MCF 10A (cell line): Measurements from ENCODE around the gene MDC1. TPM values are rescaled to one million over a fixed set of nuclear protein-coding genes. Genes with fewer than 3 reads are reported as not detected.

Source experiments
- BruUV-seq: library from RNA; stranded (reverse); fragments of 400-500 nt; replicated peaks from 2 replicates; lab custom pipeline; 2021; lab: Mats Ljungman, UMichigan
- CTCF ChIA-PET: fragments of 300-600 bp; sonication (Branson Sonifier 250); formaldehyde crosslinking; extraction: SDS; loops from one replicate; lab custom pipeline; 2021; ENCODE audit warnings: antibody characterized with exemption, inconsistent platforms; lab: Yijun Ruan, JAX
- POLR2A ChIA-PET: fragments of 300-600, 350-650 bp; sonication (Branson Sonifier 250); formaldehyde crosslinking; extraction: SDS; loops from one replicate; lab custom pipeline; 2020; ENCODE audit warnings: antibody characterized with exemption, inconsistent platforms; lab: Yijun Ruan, JAX
- DNase-seq: peaks from one replicate; pipeline ENCODE4 v3.0.0-alpha.2; 2018; ENCODE audit not compliant: unreplicated experiment
- H3K27ac Mint-ChIP-seq: one replicate; pipeline ENCODE4 v1.8.0; 2022; ENCODE audit warnings: mild to moderate bottlenecking, low read depth, mixed read lengths; ENCODE audit not compliant: unreplicated experiment
- H3K27me3 Mint-ChIP-seq: one replicate; pipeline ENCODE4 v1.8.0; 2022; ENCODE audit warnings: mixed read lengths; ENCODE audit not compliant: insufficient read depth, unreplicated experiment
- H3K36me3 Mint-ChIP-seq: one replicate; pipeline ENCODE4 v1.8.0; 2022; ENCODE audit warnings: mild to moderate bottlenecking, moderate library complexity, mixed read lengths; ENCODE audit not compliant: insufficient read depth, unreplicated experiment
- H3K4me1 Mint-ChIP-seq: one replicate; pipeline ENCODE4 v1.8.0; 2022; ENCODE audit warnings: mixed read lengths; ENCODE audit not compliant: insufficient read depth, unreplicated experiment
- H3K4me3 Mint-ChIP-seq: one replicate; pipeline ENCODE4 v1.8.0; 2022; ENCODE audit warnings: mild to moderate bottlenecking, moderate library complexity, mixed read lengths; ENCODE audit not compliant: unreplicated experiment
- H3K9me3 Mint-ChIP-seq: one replicate; pipeline ENCODE4 v1.8.0; 2022; ENCODE audit warnings: mixed read lengths; ENCODE audit not compliant: unreplicated experiment
- intact Hi-C: fragments of 100-400 bp; cut with micrococcal nuclease; formaldehyde crosslinking; loops from 2 replicates; pipeline ENCODE4 v1.14.1; 2022
- total RNA-seq: library from RNA; stranded (reverse); gene quantifications from 2 replicates; pipeline ENCODE4 v1.2.3, GENCODE V29; 2022
- TF ChIP-seq, protein P1 (sequence below): fragments of 200-600 bp; IDR thresholded peaks from one replicate; pipeline ENCODE4 v1.8.0; 2022; ENCODE audit warnings: antibody characterized with exemption, mild to moderate bottlenecking; ENCODE audit not compliant: unreplicated experiment

MDC1 gene
- total RNA-seq, 1 experiment from 2014 or later = 50.6 TPM

DNA sequence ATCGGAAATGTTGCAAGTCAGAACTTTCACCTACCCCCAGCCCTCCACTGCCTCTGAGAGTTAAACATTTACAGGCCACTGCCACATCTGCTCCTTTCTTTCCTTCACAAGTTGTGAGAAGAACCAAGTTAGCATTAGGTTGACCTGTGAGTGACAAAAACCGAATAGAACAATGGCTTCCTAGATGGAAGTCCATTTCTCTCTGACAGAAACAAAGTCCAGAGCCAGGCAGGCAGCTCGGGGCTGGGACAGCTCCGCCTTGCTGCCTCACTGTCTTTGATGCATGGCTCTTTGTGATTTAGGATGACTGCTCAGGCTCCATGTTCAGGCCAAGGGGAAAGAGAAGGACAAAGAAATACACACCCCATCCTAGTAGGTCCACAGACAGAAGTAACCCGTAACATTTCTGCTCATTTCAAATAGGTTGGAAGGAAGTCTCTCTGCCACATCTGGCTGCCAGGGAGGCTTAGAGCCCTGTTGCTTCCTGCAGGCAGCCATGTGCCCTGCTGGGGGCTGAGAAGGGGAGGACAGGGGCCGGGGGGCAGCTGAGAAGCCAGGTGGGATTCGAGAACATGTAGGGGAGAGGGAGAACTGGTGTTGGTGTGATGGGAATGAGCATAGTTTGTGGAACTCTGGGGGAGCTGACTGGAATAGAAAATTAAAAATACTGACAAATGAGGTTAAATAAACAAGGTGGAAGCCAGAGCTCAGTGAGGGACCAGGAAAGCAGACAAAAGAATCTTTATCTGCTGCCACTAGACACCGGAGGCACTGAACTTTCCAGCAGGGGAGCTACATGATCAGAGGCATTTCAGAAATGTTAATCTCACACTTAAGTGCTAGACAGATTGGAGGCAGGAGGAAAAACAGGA is 46.8 kb upstream of the MDC1 start:
- TF ChIP-seq, protein P1, sequence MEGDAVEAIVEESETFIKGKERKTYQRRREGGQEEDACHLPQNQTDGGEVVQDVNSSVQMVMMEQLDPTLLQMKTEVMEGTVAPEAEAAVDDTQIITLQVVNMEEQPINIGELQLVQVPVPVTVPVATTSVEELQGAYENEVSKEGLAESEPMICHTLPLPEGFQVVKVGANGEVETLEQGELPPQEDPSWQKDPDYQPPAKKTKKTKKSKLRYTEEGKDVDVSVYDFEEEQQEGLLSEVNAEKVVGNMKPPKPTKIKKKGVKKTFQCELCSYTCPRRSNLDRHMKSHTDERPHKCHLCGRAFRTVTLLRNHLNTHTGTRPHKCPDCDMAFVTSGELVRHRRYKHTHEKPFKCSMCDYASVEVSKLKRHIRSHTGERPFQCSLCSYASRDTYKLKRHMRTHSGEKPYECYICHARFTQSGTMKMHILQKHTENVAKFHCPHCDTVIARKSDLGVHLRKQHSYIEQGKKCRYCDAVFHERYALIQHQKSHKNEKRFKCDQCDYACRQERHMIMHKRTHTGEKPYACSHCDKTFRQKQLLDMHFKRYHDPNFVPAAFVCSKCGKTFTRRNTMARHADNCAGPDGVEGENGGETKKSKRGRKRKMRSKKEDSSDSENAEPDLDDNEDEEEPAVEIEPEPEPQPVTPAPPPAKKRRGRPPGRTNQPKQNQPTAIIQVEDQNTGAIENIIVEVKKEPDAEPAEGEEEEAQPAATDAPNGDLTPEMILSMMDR = no peak
- ChIA-PET CTCF (interaction anchor here (0.6 to 1.3 kb wide), 6 partner anchors 11 to 68 kb away, joined by 3 to 5 read pairs (median 3); no protein-coding TSS in a partner anchor), POLR2A (interaction anchor here (0.7 to 2.4 kb wide), 9 partner anchors 9 to 58 kb away, joined by 3 to 16 read pairs (median 5); partner anchors contain the start of gene IER3)
- no peak for DNase-seq
- Mint-ChIP-seq H3K4me1 (peaks cover 27% of the 10 kb centered on the region), H3K27ac (no peak overlapping the region), H3K36me3 (no peaks in the 10 kb centered on the region), H3K4me3 (no peak overlapping the region), H3K9me3 (no peaks in the 10 kb centered on the region), H3K27me3 (no peaks in the 10 kb centered on the region)
- no TSS peak for BruUV-seq
- intact Hi-C loops = no loop called here

DNA sequence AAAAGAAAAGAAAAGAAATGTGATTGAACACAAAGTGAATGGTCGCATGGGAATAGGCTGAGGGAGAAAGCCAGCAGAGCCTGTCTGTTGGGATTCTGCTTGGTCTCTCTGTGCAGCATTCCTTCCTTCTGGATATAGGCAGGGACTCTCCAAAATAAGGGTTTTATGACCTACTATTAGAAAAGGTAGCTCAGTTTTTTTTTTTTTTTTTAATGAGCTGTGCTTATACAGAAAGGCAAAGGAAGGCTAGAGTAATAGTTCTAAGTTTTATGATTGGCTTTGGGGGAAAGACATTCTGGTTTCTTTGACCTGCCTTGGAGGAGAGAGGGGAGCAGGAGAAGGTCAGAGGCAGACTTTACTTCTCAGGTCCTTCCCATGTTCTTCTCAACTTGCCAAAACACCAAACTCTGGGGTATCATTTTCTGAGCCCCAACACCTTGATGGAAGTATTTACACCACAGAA is 46.1 kb upstream of the MDC1 start:
- Mint-ChIP-seq H3K36me3 (no peaks in the 10 kb centered on the region), H3K4me1 (peaks cover 21% of the 10 kb centered on the region), H3K27ac (no peak overlapping the region), H3K9me3 (no peaks in the 10 kb centered on the region), H3K4me3 (no peak overlapping the region), H3K27me3 (no peaks in the 10 kb centered on the region)
- no peak for DNase-seq
- intact Hi-C loops = no loop called here
- BruUV-seq = no TSS peak
- ChIA-PET CTCF (interaction anchor here (0.6 to 0.8 kb wide), 5 partner anchors 20 to 110 kb away, joined by 3 read pairs; no protein-coding TSS in a partner anchor), POLR2A (interaction anchor here (1.1 to 2.4 kb wide), 5 partner anchors 11 to 59 kb away, joined by 3 to 16 read pairs (median 5); no protein-coding TSS in a partner anchor)
- TF ChIP-seq, protein P1 = no peak

DNA sequence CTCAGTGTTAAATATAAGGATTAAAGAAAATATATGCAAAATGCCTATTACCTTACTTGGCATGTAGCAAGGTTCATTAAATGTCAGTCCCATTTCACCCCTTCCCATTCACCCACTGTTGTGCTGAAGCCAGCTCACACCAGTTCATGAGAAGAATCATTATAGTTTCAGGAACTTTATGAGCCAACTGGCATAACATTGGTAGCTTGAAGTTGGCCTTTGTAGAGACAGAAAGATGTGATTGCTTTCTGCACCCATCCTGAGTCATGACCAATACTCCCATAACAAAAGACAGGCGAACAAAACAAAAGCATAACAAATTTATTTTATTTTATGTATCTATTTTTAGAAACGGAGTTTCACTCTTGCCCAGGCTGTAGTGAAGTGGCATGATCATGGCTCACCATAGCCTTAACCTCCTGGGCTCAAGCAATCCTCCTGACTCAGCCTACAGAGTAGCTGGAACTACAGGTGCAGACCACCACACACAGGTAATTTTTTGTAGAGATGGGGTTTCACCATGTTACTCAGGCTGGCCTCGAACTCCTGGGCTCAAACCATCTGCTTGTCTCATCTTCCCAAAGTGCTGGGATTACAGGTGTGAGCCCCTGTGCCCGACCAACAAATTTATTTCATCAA is 44.8 kb upstream of the MDC1 start:
- BruUV-seq = no TSS peak
- H3K27ac Mint-ChIP-seq = no peak overlapping the region
- ChIA-PET CTCF (no interaction called here), POLR2A (interaction anchor here (1.2 to 1.5 kb wide), 4 partner anchors 7 to 65 kb away, joined by 3 to 10 read pairs (median 6); partner anchors contain the start of gene IER3)
- no peaks in the 10 kb centered on the region for H3K9me3 Mint-ChIP-seq
- TF ChIP-seq, protein P1 = no peak
- peak; percentile 48 for DNase-seq
- H3K27me3 Mint-ChIP-seq = no peaks in the 10 kb centered on the region
- H3K36me3 Mint-ChIP-seq = no peaks in the 10 kb centered on the region
- peaks cover 21% of the 10 kb centered on the region for H3K4me1 Mint-ChIP-seq
- intact Hi-C loops = no loop called here
- no peak overlapping the region for H3K4me3 Mint-ChIP-seq

DNA sequence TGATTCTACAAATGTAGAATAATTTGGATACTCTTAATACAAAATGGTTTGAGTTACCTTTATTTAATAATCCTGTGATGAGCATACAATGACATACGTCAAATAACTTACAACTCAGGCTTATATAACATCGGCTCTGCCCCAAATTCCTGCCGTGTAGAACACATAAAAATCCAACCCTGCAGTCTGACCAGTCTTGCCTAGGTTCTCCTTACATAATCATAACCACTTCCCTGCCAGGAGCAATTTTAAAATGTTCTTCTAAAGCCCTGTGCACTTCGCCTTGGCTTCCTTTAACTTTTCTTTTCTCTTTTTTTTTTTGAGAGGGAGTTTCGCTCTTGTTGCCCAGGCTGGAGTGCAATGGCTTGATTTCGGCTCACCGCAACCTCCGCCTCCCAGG is 43.5 kb upstream of the MDC1 start:
- Mint-ChIP-seq H3K27me3 (no peaks in the 10 kb centered on the region), H3K9me3 (no peaks in the 10 kb centered on the region), H3K27ac (no peak overlapping the region), H3K36me3 (no peaks in the 10 kb centered on the region), H3K4me3 (no peak overlapping the region), H3K4me1 (peaks cover 21% of the 10 kb centered on the region)
- intact Hi-C loops = no loop called here
- ChIA-PET POLR2A (interaction anchor here (1.2 to 1.4 kb wide), 2 partner anchors 8 to 9 kb away, joined by 5 to 10 read pairs; no protein-coding TSS in a partner anchor), CTCF (no interaction called here)
- no peak for DNase-seq
- BruUV-seq = no TSS peak
- TF ChIP-seq, protein P1 = no peak
